ENCODE data around the gene APEX2.
"Not testable (repeated sequence)": the region's sequence is repeated elsewhere in the genome, so short reads cannot be mapped to it uniquely, and the experiment has no call there.

The APEX2 gene, protein sequence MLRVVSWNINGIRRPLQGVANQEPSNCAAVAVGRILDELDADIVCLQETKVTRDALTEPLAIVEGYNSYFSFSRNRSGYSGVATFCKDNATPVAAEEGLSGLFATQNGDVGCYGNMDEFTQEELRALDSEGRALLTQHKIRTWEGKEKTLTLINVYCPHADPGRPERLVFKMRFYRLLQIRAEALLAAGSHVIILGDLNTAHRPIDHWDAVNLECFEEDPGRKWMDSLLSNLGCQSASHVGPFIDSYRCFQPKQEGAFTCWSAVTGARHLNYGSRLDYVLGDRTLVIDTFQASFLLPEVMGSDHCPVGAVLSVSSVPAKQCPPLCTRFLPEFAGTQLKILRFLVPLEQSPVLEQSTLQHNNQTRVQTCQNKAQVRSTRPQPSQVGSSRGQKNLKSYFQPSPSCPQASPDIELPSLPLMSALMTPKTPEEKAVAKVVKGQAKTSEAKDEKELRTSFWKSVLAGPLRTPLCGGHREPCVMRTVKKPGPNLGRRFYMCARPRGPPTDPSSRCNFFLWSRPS

DNA sequence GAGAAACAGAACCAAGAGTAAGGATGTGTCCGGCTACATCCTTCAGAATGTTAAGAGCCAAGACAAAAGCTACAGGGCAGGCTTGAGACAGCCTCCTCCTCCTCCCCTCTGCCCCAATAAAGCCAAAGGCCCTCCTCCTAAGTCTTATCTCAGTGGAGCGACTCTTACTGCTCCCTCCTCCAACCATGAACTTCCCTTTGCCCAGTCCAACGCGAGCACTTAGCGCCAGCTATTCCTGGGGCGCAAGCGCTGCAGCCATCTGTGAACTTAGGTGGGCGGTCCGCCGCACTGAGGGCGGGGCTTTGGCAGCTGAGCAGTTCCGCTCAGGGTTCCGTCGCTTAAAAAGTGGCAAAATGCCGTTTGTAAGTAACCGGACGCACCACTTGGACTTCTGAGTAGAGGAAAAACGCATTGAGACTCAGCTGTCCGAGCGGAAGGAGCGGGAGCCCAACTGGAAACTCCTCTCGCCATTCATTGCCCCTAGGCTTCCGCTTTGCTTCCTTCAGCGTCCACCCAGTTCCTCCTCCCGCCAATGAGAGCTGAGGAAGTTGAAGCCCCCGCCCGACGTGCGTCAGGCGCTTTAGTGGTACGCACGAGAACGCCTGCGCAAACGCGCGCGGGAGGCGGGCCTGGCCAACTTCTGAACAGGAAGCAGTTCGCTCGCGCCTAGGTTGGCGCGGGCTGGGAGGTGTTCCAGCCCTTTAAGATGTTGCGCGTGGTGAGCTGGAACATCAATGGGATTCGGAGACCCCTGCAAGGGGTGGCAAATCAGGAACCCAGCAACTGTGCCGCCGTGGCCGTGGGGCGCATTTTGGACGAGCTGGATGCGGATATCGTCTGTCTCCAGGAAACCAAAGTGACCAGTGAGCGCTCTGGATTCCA, at the start of gene APEX2:
APEX2 (plus strand) TSS at position 647 of the 882 bp plus-strand sequence; CDS start at position 707, 60 bp downstream.
- Histone ChIP-seq H3K36me3 (ENCODE audit: control insufficient read depth in 2 of 2, insufficient read depth in 2 of 2, low read length in 2 of 2) (peaks cover 3 to 13% of the 10 kb centered on the region in 2 donors), H3K27me3 (ENCODE audit: control insufficient read depth in 1 of 2, insufficient read depth in 2 of 2, low read length in 2 of 2) (peaks cover 0 to 8% of the 10 kb centered on the region in 2 donors), H3K9me3 (ENCODE audit: control insufficient read depth in 2 of 2, low read length in 2 of 2) (no peaks in the 10 kb centered on the region), H3K4me1 (ENCODE audit: control insufficient read depth, insufficient read depth, low read length) (peaks cover 4% of the 10 kb centered on the region), H3K9ac (ENCODE audit: low read length in 2 of 2) (peak within 1 kb of the TSS; percentile 81), H3K4me3 (ENCODE audit: low read length in 2 of 2) (peak within 1 kb of the TSS; percentile 81 to 85), H3K27ac (ENCODE audit: low read length) (peak within 1 kb of the TSS; percentile 80)

DNA sequence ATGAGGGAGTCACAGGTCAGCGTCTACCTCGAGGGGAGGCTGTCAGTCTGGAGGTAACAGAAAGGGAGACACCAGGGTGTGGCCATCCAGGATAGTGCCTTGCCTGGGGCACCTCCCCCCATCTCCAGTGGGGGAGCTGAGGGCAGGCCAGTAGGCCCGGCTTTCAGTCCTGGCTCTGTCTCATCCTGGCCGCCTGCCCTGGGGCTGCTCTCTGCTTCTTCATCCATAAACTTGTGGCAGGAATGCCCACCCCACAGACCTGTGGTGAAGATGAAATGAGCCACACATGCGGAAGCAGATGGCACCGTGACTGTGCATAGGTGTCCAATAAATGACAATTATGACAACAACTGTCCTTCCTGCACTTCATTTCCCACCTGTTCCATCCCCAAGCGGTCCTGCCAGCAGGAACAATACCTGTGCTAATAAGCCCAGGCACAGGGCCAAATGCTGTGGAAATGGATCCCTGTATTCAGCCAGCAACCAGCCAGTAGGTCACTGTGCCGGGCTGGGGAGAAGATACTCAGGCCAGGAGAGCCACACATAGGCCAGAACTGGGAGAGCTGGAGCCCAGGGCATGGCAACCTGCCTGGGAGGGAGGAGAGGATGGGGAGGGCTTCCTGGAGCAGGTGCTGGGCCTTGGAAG, 49.3 kb upstream of the APEX2 start:
- peaks cover 0 to 9% of the 10 kb centered on the region in 2 donors for H3K27me3 ChIP-seq (ENCODE audit: control insufficient read depth in 1 of 2, insufficient read depth in 2 of 2, low read length in 2 of 2)
- no peaks in the 10 kb centered on the region for H3K36me3 ChIP-seq (ENCODE audit: control insufficient read depth in 2 of 2, insufficient read depth in 2 of 2, low read length in 2 of 2)
- no peak overlapping the region for H3K9ac ChIP-seq (ENCODE audit: low read length in 2 of 2)
- no peaks in the 10 kb centered on the region for H3K9me3 ChIP-seq (ENCODE audit: control insufficient read depth in 2 of 2, low read length in 2 of 2)
- H3K4me1 ChIP-seq (ENCODE audit: control insufficient read depth, insufficient read depth, low read length): no peaks in the 10 kb centered on the region
- H3K27ac ChIP-seq (ENCODE audit: low read length): no peak overlapping the region
- no peak overlapping the region for H3K4me3 ChIP-seq (ENCODE audit: low read length in 2 of 2)

DNA sequence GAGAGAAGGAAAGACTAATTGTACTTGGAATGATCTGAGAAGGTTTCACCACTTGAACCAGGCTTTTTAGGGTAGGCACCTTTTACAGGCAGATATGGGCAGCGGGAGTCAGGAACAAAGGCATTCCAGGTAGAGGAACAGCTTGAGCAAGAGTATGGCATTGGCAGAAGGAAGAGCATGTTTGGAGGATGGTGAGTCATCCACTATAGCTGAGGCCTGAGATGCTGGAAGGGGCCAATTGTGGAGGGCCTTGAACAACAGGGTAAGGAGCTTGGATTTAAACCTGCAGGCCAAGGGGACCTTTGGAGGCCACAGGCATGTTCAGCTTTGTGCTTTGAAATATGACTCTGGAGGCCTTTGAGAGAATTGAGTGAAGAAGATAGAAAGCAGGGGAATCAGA, 38.4 kb upstream of the APEX2 start:
- Histone ChIP-seq H3K4me3 (ENCODE audit: low read length in 2 of 2) (no peak overlapping the region), H3K4me1 (ENCODE audit: control insufficient read depth, insufficient read depth, low read length) (no peaks in the 10 kb centered on the region), H3K9me3 (ENCODE audit: control insufficient read depth in 2 of 2, low read length in 2 of 2) (no peaks in the 10 kb centered on the region), H3K9ac (ENCODE audit: low read length in 2 of 2) (no peak overlapping the region), H3K27ac (ENCODE audit: low read length) (no peak overlapping the region), H3K36me3 (ENCODE audit: control insufficient read depth in 2 of 2, insufficient read depth in 2 of 2, low read length in 2 of 2) (no peaks in the 10 kb centered on the region), H3K27me3 (ENCODE audit: control insufficient read depth in 1 of 2, insufficient read depth in 2 of 2, low read length in 2 of 2) (peaks cover 0 to 5% of the 10 kb centered on the region in 2 donors)

DNA sequence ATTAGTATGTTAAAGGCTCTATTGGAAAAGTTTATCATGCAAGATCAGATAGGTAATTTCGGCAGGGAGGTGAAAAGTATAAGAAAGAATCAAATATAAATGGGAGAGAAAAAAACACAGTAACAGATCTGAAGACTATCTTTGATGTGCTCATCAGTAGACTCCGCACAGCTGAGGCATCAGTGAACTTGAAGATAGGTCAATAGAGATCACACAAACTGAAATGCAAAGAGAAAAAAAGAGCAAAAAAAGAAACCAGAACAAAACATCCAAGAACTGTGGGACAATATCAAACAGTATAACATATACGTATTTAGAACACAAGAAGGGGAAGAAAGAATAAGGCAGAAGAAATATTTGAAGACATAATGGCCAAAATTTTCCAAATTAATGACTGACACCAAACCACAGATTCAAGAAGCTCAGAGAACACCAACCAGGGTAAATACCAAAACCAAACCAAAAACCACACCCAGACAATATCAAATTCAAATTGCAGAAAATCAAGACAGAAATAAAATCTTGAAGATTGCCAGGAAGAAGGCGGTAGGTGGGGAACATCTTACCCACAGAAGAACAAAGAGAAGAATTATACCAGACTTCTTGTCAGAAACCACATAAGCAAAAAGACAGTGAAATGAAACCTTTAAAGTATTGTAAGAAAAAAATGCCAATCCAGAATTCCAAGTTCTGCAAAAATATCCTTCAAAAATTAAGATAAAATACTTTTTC, 35.2 kb upstream of the APEX2 start:
- no peaks in the 10 kb centered on the region for H3K36me3 ChIP-seq (ENCODE audit: control insufficient read depth in 2 of 2, insufficient read depth in 2 of 2, low read length in 2 of 2)
- no peak overlapping the region for H3K27ac ChIP-seq (ENCODE audit: low read length)
- no peak overlapping the region for H3K4me3 ChIP-seq (ENCODE audit: low read length in 2 of 2)
- no peaks in the 10 kb centered on the region for H3K9me3 ChIP-seq (ENCODE audit: control insufficient read depth in 2 of 2, low read length in 2 of 2)
- H3K4me1 ChIP-seq (ENCODE audit: control insufficient read depth, insufficient read depth, low read length): no peaks in the 10 kb centered on the region
- no peak overlapping the region for H3K9ac ChIP-seq (ENCODE audit: low read length in 2 of 2)
- H3K27me3 ChIP-seq (ENCODE audit: control insufficient read depth in 1 of 2, insufficient read depth in 2 of 2, low read length in 2 of 2): no peaks in the 10 kb centered on the region

DNA sequence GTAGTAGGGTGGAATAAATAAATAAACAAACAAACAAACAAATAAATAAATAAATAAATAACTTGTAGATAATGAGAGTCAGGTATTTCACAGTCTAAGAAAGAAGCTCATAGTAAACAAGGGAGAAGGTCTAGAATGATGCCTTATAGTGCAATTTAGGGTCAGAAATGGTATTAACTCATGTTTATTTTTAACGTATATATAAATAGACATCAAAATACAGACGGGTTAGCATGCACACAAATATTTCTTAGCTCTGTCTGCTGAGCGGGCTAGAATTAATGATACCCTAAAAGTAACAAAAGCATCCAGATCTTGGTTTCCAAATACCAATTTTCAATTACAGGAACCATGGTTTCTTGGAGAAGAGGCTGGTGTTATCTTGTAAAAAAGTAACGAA, 22.8 kb upstream of the APEX2 start:
- no peak overlapping the region for H3K27ac ChIP-seq (ENCODE audit: low read length)
- no peak overlapping the region for H3K9ac ChIP-seq (ENCODE audit: low read length in 2 of 2)
- H3K4me1 ChIP-seq (ENCODE audit: control insufficient read depth, insufficient read depth, low read length): no peaks in the 10 kb centered on the region
- H3K36me3 ChIP-seq (ENCODE audit: control insufficient read depth in 2 of 2, insufficient read depth in 2 of 2, low read length in 2 of 2): no peaks in the 10 kb centered on the region
- H3K27me3 ChIP-seq (ENCODE audit: control insufficient read depth in 1 of 2, insufficient read depth in 2 of 2, low read length in 2 of 2): no peaks in the 10 kb centered on the region
- H3K4me3 ChIP-seq (ENCODE audit: low read length in 2 of 2): no peak overlapping the region
- H3K9me3 ChIP-seq (ENCODE audit: control insufficient read depth in 2 of 2, low read length in 2 of 2): no peaks in the 10 kb centered on the region

DNA sequence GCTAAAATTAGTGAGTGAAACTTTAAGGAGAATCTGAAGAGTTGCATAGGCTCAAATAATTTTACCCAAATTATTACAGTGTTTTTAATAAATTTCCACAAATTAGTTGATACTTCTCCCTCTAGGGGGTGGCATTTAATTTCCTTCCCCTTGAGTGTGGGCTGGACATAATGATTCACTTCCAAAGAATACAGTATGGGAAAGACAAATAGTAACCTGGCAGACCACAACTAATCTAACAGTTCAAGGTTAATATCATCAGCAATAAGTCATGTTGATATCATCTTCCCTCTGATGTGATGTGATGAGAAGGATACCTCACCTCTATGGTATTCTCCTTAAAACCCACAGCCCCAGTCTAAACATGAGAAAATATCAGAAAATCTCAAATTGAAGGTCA, 21.7 kb upstream of the APEX2 start:
- Histone ChIP-seq H3K36me3 (ENCODE audit: control insufficient read depth in 2 of 2, insufficient read depth in 2 of 2, low read length in 2 of 2) (no peaks in the 10 kb centered on the region), H3K9ac (ENCODE audit: low read length in 2 of 2) (no peak overlapping the region), H3K27ac (ENCODE audit: low read length) (no peak overlapping the region), H3K4me3 (ENCODE audit: low read length in 2 of 2) (no peak overlapping the region), H3K27me3 (ENCODE audit: control insufficient read depth in 1 of 2, insufficient read depth in 2 of 2, low read length in 2 of 2) (no peaks in the 10 kb centered on the region), H3K9me3 (ENCODE audit: control insufficient read depth in 2 of 2, low read length in 2 of 2) (peaks cover 0 to 2% of the 10 kb centered on the region in 2 donors), H3K4me1 (ENCODE audit: control insufficient read depth, insufficient read depth, low read length) (no peaks in the 10 kb centered on the region)

DNA sequence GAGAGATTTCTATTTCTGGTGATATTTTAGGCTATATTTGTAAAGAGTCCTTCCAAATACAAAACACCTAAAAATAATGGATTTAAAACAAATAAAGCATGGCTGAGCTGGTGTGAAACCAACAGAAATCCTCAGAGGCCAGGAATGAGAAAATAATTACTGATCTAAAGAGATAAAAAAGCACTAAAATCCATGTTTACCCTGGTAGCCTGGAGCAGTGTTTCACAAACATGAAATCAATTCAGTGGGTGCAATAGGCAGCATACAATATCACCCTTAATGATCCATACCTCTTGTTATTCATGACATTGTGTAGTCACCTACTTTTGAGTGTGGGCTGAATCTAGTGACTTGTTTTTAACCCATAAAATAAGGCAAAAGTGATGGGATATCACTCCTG, 20.7 kb upstream of the APEX2 start:
- Histone ChIP-seq H3K27me3 (ENCODE audit: control insufficient read depth in 1 of 2, insufficient read depth in 2 of 2, low read length in 2 of 2) (peaks cover 0 to under 1% of the 10 kb centered on the region in 2 donors), H3K9me3 (ENCODE audit: control insufficient read depth in 2 of 2, low read length in 2 of 2) (peaks cover 0 to 2% of the 10 kb centered on the region in 2 donors), H3K4me1 (ENCODE audit: control insufficient read depth, insufficient read depth, low read length) (no peaks in the 10 kb centered on the region)

DNA sequence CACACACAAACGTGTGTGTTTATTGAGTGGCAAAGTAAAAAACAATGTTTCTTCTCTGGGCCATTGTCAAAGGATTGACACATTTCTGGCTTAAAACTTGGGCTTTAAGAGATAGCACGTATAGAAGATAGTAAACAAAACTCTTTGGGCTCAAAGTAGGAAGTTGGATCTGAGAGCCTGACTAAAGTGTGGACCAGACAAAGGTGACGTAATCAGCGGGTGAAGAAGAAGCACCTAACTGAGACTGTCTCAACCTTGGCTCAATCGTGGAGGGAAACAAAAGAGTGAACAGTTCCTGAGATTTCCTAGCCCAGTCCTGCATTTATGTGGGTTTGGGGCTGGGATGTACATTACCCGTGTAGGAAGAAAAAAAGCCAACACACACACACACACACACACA, 19.8 kb upstream of the APEX2 start:
- no peaks in the 10 kb centered on the region for H3K36me3 ChIP-seq (ENCODE audit: control insufficient read depth in 2 of 2, insufficient read depth in 2 of 2, low read length in 2 of 2)
- H3K27ac ChIP-seq (ENCODE audit: low read length): no peak overlapping the region

More for the DNA sequence above, 20.7 kb upstream of the APEX2 start:
- H3K27ac ChIP-seq (ENCODE audit: low read length): no peak overlapping the region
- H3K9ac ChIP-seq (ENCODE audit: low read length in 2 of 2): no peak overlapping the region
- no peaks in the 10 kb centered on the region for H3K36me3 ChIP-seq (ENCODE audit: control insufficient read depth in 2 of 2, insufficient read depth in 2 of 2, low read length in 2 of 2)
- no peak overlapping the region for H3K4me3 ChIP-seq (ENCODE audit: low read length in 2 of 2)

DNA sequence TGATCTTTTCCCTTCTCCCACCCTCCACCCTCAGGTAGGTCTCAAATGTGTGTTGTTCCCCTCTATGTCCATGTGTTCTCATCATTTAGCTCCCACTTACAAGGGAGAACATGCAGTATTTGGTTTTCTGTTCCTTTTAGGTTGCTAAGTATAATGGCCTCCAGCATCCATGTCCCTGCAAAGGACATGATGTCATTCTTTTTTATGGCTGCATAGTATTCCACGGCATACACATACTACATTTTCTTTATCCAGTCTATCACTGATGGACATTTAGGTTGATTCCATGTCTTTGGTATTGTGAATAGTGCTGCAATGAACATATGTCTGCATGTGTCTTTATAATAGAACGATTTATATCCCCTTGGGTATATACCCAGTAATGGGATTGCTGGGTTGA, 16.9 kb upstream of the APEX2 start:
- H3K4me3 ChIP-seq (ENCODE audit: low read length in 2 of 2); H3K4me1 ChIP-seq (ENCODE audit: control insufficient read depth, insufficient read depth, low read length); H3K27me3 ChIP-seq (ENCODE audit: control insufficient read depth in 1 of 2, insufficient read depth in 2 of 2, low read length in 2 of 2); H3K36me3 ChIP-seq (ENCODE audit: control insufficient read depth in 2 of 2, insufficient read depth in 2 of 2, low read length in 2 of 2); H3K9me3 ChIP-seq (ENCODE audit: control insufficient read depth in 2 of 2, low read length in 2 of 2); H3K27ac ChIP-seq (ENCODE audit: low read length); H3K9ac ChIP-seq (ENCODE audit: low read length in 2 of 2): not testable (repeated sequence)

More for the DNA sequence above, 19.8 kb upstream of the APEX2 start:
- H3K27me3 ChIP-seq (ENCODE audit: control insufficient read depth in 1 of 2, insufficient read depth in 2 of 2, low read length in 2 of 2): peaks cover 0 to 6% of the 10 kb centered on the region in 2 donors
- H3K4me3 ChIP-seq (ENCODE audit: low read length in 2 of 2): no peak overlapping the region
- H3K4me1 ChIP-seq (ENCODE audit: control insufficient read depth, insufficient read depth, low read length): no peaks in the 10 kb centered on the region
- H3K9me3 ChIP-seq (ENCODE audit: control insufficient read depth in 2 of 2, low read length in 2 of 2): peaks cover 0 to 2% of the 10 kb centered on the region in 2 donors
- H3K9ac ChIP-seq (ENCODE audit: low read length in 2 of 2): no peak overlapping the region

DNA sequence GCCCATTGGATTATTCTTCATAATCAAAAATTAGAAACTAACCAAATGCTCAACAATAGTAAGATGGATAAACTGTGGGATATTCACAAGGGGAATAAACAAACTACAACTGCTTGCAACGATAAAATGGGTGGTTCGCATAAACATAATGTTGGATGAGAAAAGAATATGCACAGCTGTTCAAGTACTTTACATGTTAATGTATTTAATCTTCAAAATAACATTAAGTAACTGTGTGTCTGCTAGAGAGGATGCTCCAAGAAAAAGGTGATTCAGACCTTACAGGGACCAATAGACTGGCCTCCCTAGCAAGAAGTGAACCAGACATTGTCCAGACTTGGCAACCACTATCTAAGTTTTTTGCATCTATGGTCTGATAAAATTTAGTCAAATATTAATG, 8.5 kb upstream of the APEX2 start:
- Histone ChIP-seq H3K4me3 (ENCODE audit: low read length in 2 of 2) (no peak overlapping the region), H3K9ac (ENCODE audit: low read length in 2 of 2) (no peak overlapping the region), H3K27ac (ENCODE audit: low read length) (no peak overlapping the region), H3K9me3 (ENCODE audit: control insufficient read depth in 2 of 2, low read length in 2 of 2) (no peaks in the 10 kb centered on the region), H3K36me3 (ENCODE audit: control insufficient read depth in 2 of 2, insufficient read depth in 2 of 2, low read length in 2 of 2) (no peaks in the 10 kb centered on the region), H3K27me3 (ENCODE audit: control insufficient read depth in 1 of 2, insufficient read depth in 2 of 2, low read length in 2 of 2) (peaks cover 0 to 12% of the 10 kb centered on the region in 2 donors), H3K4me1 (ENCODE audit: control insufficient read depth, insufficient read depth, low read length) (no peaks in the 10 kb centered on the region)
